Spleen (tissue), 7 donors: ENCODE data around the gene ARMC6.

ENCODE experiments used
- POLR2A ChIP-seq, 3 donors: fragments of 450-650 bp; IDR thresholded peaks; one replicate each; pipeline ENCODE4 v1.5.1; 2017; ENCODE audit warnings: antibody characterized with exemption in 3 of 3, mild to moderate bottlenecking in 1 of 3
- POLR2AphosphoS5 ChIP-seq, 3 donors: sonication (generic); formaldehyde crosslinking; IDR thresholded peaks; one replicate each; pipeline ENCODE4 v1.5.1; 2017; ENCODE audit warnings: antibody characterized with exemption in 3 of 3
- TF ChIP-seq, protein P1 (sequence below), 11 experiments: fragments of 200-600 bp in 7 of 11; fragments of 450-650 bp in 4 of 11; sonication (generic) in 4 of 11; IDR thresholded peaks in 8 of 11; conservative IDR thresholded peaks in 3 of 11; 1 replicate in 7 of 11; 2 replicates in 4 of 11; pipeline versions ENCODE4 v1.4.0 to v1.8.0; 2016 to 2021; ENCODE audit warnings: antibody characterized with exemption in 11 of 11, inconsistent platforms in 4 of 11, mild to moderate bottlenecking in 1 of 11
- donor health status: DM: no; HTN: no; CAD: no; lungs with moderate emphysema.
- donor health status: DM: no; HTN: no; CAD: no.
- donor health status: DM: no; HTN: no; CAD: no.

DNA sequence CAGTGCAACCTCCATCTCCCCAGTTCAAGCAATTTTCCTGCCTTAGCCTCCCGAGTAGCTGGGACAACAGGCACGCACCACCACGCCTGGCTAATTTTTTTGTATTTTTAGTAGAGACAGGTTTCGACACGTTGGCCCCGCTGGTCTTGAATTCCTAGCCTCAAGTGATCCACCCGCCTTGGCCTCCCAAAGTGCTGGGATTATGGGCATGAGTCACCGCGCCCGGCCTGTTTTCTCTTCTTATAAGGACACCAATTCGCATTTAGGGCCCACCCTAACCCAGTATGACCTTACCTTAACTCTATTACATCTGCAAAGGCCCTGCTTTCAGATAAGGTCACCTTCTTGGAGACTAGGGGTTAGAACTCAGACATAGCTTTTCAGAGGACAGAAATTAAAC, 69.8 kb downstream of the ARMC6 start:
- TF ChIP-seq, protein P1, sequence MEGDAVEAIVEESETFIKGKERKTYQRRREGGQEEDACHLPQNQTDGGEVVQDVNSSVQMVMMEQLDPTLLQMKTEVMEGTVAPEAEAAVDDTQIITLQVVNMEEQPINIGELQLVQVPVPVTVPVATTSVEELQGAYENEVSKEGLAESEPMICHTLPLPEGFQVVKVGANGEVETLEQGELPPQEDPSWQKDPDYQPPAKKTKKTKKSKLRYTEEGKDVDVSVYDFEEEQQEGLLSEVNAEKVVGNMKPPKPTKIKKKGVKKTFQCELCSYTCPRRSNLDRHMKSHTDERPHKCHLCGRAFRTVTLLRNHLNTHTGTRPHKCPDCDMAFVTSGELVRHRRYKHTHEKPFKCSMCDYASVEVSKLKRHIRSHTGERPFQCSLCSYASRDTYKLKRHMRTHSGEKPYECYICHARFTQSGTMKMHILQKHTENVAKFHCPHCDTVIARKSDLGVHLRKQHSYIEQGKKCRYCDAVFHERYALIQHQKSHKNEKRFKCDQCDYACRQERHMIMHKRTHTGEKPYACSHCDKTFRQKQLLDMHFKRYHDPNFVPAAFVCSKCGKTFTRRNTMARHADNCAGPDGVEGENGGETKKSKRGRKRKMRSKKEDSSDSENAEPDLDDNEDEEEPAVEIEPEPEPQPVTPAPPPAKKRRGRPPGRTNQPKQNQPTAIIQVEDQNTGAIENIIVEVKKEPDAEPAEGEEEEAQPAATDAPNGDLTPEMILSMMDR (IDR thresholded peaks at IDR 0.05 in 8 of 11, conservative IDR thresholded peaks at IDR 0.05 in 3 of 11) = no peak
- TF ChIP-seq POLR2A (IDR thresholded peaks at IDR 0.05) (no peak), POLR2AphosphoS5 (IDR thresholded peaks at IDR 0.05) (no peak)
